Measurements from ENCODE around the gene CYP4F2.
"Not testable (repeated sequence)": the region's sequence is repeated elsewhere in the genome, so short reads cannot be mapped to it uniquely, and the experiment has no call there.

The CYP4F2 gene

GRCh38 chr19:15899561-15899960 is 1.7 kb upstream of the CYP4F2 start:
- DNase-seq = not testable (repeated sequence)

DNA sequence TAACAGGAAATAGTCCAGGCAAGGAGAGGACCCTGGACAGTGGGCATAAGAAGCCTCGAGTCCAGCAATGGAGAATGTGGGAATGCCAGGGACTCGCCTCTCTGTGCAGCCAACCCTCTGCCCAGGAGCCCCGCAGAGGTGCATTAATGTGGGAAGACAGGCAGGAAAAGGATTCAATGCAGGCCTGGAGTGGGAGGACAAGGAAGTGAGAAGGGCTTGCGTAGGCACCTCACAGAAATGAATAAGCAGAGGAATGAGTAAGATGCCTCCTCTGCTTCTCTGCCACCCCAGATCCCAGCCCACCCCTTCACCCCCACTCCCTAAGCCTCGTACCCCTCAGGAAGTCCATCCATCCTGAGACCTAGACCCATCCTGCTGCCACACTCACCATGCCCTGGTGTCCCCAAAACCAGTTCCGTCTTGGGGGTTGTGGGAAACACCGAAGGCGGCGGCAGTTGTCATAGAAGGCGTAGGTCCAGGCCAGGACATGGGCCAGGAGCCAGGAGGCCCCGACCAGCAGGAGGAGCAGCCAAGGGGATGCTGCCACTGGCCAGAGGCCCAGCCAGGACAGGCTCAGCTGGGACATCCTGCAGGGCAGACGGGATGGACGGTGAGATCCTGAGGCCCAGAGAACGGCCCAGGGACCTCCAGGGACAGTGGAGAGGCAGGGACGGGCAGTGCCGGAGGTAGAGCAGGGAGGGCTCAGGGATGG is 692 bp downstream of the CYP4F2 start:
- no peak for DNase-seq

GRCh38 chr19:15895876-15896430 is 1.9 kb downstream of the CYP4F2 start:
- no peak for DNase-seq

- DNase-seq = no peak
Measured at GRCh38 chr19:15894359-15894758, 3.5 kb downstream of the CYP4F2 start.

DNA sequence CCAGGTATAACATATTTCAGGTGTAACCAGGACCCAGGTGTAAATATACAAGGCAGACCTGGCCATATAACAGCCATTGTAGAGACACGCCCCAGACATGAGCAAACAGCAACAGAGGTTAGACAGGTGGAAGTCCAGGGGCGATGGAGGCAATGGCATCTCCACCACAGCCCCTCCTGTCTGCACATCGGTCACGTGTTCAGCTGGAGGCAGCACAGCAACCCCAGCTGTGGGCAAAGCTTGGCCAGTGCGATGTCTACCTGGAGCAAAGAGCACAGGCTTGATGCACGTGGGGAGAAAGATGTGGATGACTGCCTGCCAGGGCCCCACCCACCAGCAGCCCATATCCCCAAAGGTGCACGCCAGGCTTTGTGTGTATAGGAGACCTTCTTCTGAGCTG is 4.4 kb downstream of the CYP4F2 start:
- no peak for DNase-seq

DNA sequence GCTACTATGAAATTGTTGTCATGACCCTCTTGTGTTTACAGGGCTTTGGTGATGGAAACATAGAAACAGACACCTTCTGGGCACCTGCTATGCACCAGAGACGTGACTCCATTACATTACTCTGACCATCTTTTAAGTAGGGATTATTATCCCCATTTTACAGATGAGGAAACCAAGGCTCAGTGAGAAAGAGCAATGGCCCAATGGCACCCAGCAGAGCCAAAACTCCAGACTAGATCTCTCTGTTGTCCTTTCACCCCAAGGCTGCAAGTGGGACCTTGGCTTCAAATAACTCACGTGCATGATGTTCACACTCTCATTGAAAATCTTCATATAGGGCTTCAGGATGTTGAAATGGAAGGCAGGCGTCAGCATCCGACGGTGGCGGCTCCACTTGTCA is 5.9 kb downstream of the CYP4F2 start:
- no peak for DNase-seq

- DNase-seq = no peak
Measured at GRCh38 chr19:15891434-15891833, 6.4 kb downstream of the CYP4F2 start.

DNA sequence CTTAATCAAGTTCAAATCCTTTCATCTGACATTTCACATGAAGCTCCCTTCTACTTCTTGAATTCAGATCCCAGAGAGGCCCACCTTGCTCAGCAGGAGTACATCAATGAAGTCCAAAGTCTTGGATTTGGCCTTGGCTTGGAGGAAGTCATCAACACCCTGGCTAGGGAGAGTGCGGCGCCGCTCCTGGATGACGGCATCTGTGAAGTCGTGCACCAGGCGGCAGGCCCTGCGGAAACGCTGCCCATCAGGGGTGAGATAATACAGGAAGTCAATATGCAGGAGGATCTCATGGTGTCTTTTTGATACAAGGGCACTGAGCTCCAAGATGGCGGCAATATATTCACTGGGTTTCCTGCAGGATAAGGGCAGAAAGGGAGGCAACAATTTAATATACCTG is 8.5 kb downstream of the CYP4F2 start:
- not testable (repeated sequence) for DNase-seq

- no peak for DNase-seq
Measured at GRCh38 chr19:15885919-15886318, 12.0 kb downstream of the CYP4F2 start.

DNA sequence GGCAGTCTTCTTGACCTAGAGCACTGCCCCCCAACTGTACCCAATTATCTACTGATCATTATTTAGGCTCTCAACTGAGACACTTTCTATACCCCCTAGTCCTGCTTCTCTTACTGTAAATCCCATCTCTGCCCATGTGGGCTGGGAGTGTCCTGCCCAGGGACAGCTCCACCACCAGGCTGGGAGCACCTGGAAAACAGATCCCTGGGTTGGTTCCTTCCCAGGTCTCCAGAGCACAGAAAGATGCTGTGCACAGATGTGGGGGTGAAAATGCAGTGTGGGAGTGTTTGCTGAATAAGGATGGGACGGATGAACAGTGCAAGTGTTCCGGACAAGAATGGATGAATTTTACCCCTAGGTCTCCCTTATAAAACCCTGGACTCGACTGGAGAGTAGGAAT is 12.7 kb downstream of the CYP4F2 start:
- no peak for DNase-seq

GRCh38 chr19:15883329-15883728 is 14.5 kb downstream of the CYP4F2 start:
- not testable (repeated sequence) for DNase-seq

DNA sequence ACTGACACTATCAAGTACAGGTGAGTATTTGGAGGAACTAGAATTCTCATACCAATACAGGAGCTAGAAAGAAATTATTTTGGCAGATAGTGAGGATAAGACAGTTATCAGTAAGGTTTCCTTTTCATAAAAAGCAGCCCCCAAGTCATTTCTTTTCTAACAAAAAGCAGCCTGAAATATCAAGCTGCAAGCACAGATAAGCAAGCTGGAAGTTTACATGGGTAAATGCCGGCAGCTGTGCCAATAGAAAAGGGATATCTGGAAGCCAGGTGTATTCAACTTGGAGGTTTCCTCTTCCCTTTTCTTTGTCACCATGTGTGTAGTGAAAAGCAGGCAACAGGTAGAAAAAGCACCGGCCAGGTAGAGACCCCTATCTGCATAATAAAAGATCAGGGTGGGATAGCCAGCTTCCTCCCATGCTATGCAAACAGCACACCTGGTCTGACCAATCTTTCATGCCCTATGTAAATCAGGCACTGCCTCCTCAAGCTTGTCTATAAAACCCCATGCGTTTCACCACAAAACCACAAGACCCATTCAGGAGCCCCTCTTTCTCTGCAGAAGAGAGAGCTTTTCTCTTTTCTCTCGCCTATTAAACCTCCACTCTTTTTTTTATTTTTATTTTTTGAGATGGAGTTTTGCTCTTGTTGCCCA is 22.9 kb downstream of the CYP4F2 start:
- DNase-seq = peak; percentile 36

- DNase-seq = not testable (repeated sequence)
Measured at GRCh38 chr19:15873771-15874170, 24.1 kb downstream of the CYP4F2 start.

DNA sequence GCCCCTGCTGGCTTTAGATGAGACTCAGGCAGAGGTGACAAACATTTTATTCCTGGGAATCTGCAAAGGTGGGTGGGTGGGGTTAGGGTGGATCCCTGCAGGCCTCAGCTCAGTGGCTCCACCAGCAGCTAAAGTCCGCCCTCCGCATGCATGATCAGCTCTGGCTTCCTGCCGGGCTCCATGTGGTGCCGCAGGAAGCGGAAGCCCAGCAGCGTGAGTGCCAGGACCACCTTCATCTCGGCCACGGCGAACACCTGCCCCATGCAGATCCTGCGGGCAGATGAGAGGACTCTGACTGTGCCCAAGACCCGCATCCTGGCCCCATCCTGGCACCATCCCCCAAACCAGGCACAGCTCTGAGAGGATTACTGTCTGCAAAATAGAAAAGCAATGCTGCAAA is 26.3 kb downstream of the CYP4F2 start:
- no peak for DNase-seq

GRCh38 chr19:15869873-15870272 is 28.0 kb downstream of the CYP4F2 start:
- DNase-seq = no peak

DNA sequence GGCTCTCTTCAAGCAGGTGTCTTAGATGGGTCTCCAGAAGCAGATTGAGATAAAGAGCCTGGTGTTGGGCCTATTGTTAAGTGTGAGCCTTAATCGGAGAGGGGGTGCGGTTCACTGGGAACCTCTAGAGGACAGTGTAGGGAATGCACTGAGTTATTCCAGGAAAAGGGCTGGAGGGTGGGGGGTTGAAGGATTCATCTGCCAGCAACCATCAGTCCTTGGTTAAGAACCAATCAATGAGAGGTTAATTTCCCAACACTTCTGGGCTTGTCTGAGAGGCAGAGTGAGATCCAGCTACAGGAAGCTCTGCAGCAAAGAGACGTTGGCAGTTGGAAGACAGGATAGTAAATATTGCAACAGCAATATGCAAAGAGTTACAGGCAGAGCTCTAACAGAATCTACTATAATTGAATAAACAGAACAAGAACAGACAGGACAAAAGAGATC is 28.7 kb downstream of the CYP4F2 start:
- no peak for DNase-seq

DNA sequence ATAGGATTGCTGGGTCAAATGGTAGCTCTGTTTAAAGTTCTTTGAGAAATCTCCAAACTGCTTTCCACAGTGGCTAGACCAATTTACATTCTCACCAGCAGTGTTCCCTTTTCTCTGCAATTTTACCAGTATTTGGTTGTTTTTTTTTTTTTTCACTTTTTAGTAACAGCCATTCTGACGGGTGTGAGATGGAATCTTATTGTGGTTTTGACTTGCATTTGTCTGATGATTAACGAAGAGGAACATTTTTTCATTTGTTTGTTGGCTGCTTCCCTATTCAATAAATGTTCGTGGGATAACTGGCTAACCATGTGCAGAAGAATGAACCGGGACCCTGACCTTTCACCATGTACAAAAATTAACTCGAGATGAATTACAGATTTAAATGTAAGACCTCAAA is 31.2 kb downstream of the CYP4F2 start:
- no peak for DNase-seq

- no peak for DNase-seq
Measured at GRCh38 chr19:15864824-15865223, 33.0 kb downstream of the CYP4F2 start.

GRCh38 chr19:15863272-15863671 is 34.6 kb downstream of the CYP4F2 start:
- no peak for DNase-seq

DNA sequence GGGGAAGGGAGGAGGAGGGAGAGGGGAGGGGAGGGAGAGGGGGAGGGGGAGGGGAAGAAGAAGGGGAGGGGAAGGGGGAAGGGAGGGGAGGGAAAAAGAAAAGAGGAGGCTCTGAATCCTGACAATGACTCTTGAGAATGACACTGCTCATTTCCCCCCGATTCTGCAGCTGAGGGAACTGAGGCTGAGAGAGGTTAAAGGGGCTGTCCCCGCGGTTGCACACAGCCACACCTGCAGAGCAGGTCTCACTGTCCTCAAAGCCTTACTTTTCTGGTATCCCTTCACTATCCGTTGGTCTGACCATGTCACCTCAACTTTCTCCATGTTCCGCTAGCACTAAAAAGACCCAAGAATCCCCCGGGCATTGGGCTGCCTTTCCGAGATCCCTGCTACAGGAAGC is 35.4 kb downstream of the CYP4F2 start:
- DNase-seq = no peak

DNA sequence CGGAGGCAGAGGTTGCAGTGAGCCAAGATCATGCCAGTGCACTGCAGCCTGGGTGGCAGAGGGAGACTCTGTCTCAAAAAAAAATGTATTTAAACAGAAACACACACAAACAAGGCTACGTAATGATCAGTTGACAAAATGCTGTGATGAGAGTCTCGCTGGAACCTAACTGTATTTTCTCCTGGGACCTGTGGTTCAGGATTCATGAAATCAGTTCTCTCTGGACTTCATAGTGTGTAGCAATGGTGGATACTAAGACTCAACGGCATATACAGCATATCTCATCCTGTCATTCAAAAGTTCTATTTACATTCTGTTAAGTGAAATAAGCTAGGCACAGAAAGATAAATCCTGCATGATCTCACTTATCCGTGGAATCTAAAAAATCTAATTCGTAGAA is 37.4 kb downstream of the CYP4F2 start:
- no peak for DNase-seq

GRCh38 chr19:15859187-15859586 is 38.7 kb downstream of the CYP4F2 start:
- DNase-seq = no peak

- DNase-seq = no peak
Measured at GRCh38 chr19:15850385-15850784, 47.5 kb downstream of the CYP4F2 start.

GRCh38 chr19:15846923-15847322 is 51.0 kb downstream of the CYP4F2 start:
- DNase-seq = no peak

GRCh38 chr19:15843894-15844222 is 54.0 kb downstream of the CYP4F2 start:
- not testable (repeated sequence) for DNase-seq

Measured in NCI-H146 (cell line).